GM12872 (cell line): ENCODE data around the gene FOXF1.

Experiments
- CTCF ChIP-seq: IDR thresholded peaks from 3 replicates; pipeline ENCODE4 v1.5.1; 2011; ENCODE audit warnings: low read depth, mild to moderate bottlenecking, low read length, moderate library complexity; ENCODE audit not compliant: insufficient read depth

FOXF1 gene

GRCh38 chr16:86554599-86554916 lies 44.2 kb downstream of the FOXF1 start:
- TF ChIP-seq CTCF = no peak

GRCh38 chr16:86554917-86555703 lies 44.8 kb downstream of the FOXF1 start, which contains the start of gene MTHFSD:
TSS of gene MTHFSD (minus strand) at chr16:86555235. CDS start at chr16:86555184, 51 bp downstream.
- TF ChIP-seq CTCF = no peak

- TF ChIP-seq CTCF = no peak
Observed at GRCh38 chr16:86555704-86556075, 45.4 kb downstream of the FOXF1 start.

GRCh38 chr16:86556576-86556975 lies 46.2 kb downstream of the FOXF1 start:
- no peak for TF ChIP-seq CTCF

GRCh38 chr16:86557587-86557986 lies 47.3 kb downstream of the FOXF1 start:
- TF ChIP-seq CTCF = no peak

GRCh38 chr16:86558355-86559193 lies 48.2 kb downstream of the FOXF1 start:
- TF ChIP-seq CTCF = no peak

- TF ChIP-seq CTCF = no peak
Observed at GRCh38 chr16:86559802-86560305, 49.5 kb downstream of the FOXF1 start.
